22Rv1 (cell line): Measurements from ENCODE around the gene LNX2.

Experiments
- H3K27ac ChIP-seq: fragments of 450-650 bp; 2 replicates; pipeline ENCODE4 v1.5.1; 2017
- ZFX ChIP-seq: fragments of 450-650 bp; IDR thresholded peaks from 2 replicates; pipeline ENCODE4 v1.6.1; 2017; ENCODE audit warnings: antibody characterized with exemption, borderline replicate concordance
- TF ChIP-seq, protein P1 (sequence below): fragments of 450-650 bp; IDR thresholded peaks from 2 replicates; pipeline ENCODE4 v1.5.1; 2017; ENCODE audit warnings: mild to moderate bottlenecking

LNX2 gene

DNA sequence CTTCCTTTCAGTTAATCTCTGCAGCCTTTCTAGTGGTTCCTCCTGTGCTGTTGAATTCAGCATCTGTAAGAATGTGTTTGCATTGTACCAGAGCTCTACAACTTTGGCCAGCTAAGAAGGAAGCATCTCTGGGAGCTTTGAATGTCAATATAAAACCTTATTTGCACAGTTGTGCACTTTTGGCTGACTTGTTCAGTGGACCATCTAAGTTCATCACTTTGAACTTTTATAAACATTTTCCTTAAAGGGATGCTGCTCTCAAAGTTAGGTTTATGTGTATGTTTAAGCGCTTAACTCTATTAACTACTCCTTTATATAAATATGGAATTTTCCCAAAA lies 16.9 kb upstream of the LNX2 start:
- no peak overlapping the region for H3K27ac ChIP-seq

DNA sequence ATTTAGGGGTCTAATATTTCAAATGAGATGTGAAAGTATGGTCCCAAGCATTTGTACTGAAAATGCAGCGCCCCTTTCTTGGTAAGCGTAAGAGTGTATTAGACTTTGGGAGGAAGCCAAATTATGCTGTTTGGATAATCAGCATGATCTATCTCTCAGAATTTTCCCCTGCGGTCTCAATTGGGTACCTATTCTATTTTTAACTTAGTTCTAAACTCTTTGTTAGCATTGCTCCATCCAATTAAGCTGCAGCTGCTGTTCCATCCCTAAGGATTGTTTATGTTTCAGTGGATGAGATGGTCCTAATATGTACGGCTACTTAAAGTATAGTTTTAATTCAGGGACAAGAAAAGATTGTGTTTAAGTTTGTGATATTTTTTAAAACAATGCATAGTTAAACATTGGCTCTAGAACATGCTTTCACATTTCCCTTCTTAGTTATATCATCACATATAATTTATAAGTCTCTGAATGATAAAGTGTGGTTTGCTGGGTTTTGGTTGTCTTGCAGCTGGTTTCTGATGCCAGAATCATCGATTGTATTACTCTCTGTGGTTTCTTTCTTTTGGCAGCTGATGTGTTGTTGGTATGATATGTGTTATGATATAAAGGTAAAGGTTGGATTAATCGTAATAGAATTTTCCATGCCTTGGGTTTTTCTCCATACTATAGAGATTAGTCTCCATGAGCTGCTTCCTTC lies 16.4 kb upstream of the LNX2 start:
- TF ChIP-seq ZFX: no peak
- TF ChIP-seq, protein P1, sequence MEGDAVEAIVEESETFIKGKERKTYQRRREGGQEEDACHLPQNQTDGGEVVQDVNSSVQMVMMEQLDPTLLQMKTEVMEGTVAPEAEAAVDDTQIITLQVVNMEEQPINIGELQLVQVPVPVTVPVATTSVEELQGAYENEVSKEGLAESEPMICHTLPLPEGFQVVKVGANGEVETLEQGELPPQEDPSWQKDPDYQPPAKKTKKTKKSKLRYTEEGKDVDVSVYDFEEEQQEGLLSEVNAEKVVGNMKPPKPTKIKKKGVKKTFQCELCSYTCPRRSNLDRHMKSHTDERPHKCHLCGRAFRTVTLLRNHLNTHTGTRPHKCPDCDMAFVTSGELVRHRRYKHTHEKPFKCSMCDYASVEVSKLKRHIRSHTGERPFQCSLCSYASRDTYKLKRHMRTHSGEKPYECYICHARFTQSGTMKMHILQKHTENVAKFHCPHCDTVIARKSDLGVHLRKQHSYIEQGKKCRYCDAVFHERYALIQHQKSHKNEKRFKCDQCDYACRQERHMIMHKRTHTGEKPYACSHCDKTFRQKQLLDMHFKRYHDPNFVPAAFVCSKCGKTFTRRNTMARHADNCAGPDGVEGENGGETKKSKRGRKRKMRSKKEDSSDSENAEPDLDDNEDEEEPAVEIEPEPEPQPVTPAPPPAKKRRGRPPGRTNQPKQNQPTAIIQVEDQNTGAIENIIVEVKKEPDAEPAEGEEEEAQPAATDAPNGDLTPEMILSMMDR: no peak
- no peak overlapping the region for H3K27ac ChIP-seq

More for the DNA sequence above, 16.9 kb upstream of the LNX2 start:
- TF ChIP-seq ZFX: no peak
- TF ChIP-seq, protein P1: no peak

DNA sequence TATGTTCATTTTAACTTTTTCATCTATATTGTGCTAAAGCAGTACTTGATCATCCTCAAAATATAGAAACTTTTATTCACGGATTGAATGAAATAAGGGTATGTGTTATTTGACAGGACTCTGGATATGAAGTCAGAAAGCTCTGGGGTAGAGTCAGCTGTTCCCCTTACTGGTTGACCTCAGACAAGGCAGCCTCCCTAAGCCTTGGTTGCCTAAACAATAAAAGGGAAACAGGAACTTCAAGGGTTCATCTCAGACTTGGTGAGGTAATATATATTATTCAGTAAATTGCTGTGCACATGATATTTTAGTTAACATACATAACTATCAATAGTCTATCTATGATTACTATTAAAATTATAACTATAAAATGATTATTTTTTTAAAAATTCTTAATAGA lies 14.9 kb upstream of the LNX2 start:
- TF ChIP-seq, protein P1: no peak
- no peak for TF ChIP-seq ZFX
- H3K27ac ChIP-seq: no peak overlapping the region

DNA sequence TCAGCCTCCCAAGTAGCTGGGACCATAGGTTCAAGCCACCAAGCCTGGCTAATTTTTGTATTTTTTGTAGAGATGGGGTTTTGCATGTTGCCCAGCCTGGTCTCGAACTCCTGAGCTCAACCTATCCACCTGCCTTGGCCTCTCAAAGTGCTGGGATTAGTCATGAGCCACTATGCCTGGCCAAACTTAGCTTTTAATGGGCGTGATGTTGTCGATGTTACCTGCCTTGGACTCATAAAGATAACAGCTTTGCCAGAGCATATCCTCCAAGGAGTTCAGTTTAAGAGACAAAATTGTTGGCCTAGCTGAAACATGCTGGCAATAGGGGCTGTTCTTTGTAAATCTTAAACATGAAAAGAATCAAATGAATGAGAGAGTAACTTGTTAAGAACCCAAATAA lies 14.5 kb upstream of the LNX2 start:
- TF ChIP-seq, protein P1: no peak
- no peak for TF ChIP-seq ZFX
- H3K27ac ChIP-seq: no peak overlapping the region

DNA sequence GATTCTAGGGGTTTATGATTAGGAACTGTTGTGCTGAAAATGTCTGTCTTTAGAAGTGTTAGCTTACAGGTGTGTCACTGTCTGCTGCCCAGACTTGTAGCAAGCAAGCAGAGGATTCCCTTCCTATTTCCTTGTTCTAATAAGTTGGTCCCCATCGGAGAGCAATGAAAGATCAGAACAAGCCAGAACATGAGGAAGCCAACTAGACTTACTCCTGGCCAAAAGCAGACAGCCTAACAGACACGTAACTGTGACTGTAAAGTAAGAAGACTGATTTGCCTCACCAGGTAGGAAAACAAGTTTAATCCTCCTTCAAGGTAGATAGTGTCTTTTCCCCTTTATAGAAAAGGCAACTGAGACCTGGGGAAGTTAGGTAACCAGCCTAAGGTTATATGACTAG lies 13.9 kb upstream of the LNX2 start:
- TF ChIP-seq, protein P1: no peak
- no peak for TF ChIP-seq ZFX
- no peak overlapping the region for H3K27ac ChIP-seq

DNA sequence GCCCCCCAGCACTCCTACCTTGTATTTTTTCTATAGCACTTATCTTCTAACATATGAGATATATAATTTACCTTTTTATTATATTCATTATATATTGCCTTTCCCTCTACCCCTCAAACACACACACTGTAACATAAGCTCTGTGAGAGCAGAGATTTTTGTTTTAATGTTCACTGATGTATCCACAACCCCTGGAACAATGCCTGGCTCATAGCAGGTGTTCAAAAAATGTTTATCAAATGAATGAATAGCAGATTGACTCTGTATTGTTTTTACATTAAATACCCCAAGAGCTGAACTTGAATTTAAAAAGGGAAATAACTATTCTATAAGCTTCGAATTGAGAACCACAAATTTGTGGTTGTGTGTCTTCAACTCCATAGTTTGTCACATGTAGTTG lies 12.3 kb upstream of the LNX2 start:
- H3K27ac ChIP-seq: no peak overlapping the region

DNA sequence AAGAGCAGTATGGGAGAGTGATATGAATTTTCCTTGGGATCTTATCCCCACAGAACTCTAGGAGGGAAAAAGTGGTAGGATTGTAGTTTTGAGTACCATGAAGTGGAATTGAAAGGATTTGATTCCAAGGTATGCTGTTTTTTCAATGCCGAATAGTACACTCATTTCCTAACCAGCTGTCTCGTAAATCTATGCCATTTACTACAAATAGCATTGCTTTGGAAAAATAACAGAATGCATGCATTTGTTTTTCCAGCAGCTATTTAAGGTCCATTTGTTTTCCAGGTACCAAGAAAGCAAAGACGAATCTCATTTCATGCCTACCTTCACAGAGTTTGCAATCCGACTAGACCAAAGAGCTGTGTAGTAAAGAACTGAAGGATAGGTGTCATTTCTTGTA lies 11.9 kb upstream of the LNX2 start:
- no peak for TF ChIP-seq ZFX
- TF ChIP-seq, protein P1: no peak
- no peak overlapping the region for H3K27ac ChIP-seq

More for the DNA sequence above, 12.3 kb upstream of the LNX2 start:
- TF ChIP-seq ZFX: no peak
- TF ChIP-seq, protein P1: no peak
